HG03159 (cell line): ENCODE results near the gene HMCN2.

Source experiments
- ATAC-seq: cut with Tn5 transposase; IDR thresholded peaks from one replicate; pipeline ENCODE4 v1.9.1; 2021; ENCODE audit warnings: mild to moderate bottlenecking, moderate library complexity; ENCODE audit not compliant: unreplicated experiment

HMCN2 gene

DNA sequence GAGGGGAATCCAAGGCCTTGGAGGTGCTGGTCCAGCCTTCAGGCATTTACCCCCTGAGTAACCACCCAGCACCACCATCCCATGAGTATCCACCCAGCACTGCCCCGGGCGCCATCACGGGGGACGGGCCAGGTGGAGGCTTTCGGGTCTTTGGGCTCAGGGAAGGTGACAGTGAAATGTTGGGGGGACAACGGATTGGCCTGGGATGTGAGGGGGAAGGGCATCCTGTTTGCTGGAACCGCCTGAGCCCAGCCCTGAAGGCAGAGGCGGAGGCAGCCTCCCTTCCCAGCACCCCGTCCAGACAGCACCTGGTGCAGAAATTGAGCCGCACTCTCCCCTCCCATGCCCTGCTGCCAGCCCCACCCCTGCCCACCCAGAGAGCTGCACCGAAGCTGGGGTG, 196.2 kb downstream of the HMCN2 start:
- ATAC-seq = no peak

DNA sequence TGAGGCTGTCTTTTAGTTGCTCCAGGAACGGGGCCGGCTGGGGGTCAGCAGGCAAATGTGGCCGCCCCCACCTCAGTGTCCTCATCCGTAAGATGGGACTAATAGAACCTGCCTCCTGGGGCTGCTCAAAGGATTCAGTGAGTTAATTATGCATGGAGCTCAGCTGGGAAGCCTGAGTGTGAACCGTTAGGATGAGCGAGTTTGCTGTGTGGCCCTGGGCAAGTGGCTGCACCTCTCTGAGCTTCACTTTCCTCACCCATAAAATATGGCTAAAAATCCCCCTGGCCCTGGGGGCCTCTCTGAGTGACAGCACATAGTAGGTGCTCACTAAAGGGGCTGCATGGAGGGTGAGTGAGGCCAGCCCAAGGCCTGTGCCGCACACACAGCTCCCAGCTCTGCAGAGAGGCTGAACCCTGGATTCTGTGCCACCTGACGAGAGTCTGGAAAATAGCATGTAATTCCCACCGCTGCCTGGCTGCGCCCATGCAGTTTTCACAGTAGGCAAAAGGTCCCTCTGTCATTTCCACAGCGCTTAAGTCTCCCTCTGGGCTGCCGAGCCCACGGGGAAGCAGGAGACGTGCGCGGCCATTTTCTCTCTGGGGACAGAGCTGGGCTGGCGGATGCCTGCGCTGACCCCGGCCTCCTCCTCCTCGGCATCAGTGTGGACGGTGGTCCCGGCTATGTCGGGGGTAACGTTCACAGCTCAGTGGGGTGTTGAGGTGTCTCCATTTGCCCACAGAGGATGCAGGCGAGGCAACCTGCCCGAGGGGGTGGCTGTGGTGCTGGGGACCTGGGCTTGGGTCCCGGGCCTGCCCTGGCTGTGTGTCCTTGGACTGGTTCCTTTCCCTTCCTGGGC, 197.4 kb downstream of the HMCN2 start:
- ATAC-seq = no peak

DNA sequence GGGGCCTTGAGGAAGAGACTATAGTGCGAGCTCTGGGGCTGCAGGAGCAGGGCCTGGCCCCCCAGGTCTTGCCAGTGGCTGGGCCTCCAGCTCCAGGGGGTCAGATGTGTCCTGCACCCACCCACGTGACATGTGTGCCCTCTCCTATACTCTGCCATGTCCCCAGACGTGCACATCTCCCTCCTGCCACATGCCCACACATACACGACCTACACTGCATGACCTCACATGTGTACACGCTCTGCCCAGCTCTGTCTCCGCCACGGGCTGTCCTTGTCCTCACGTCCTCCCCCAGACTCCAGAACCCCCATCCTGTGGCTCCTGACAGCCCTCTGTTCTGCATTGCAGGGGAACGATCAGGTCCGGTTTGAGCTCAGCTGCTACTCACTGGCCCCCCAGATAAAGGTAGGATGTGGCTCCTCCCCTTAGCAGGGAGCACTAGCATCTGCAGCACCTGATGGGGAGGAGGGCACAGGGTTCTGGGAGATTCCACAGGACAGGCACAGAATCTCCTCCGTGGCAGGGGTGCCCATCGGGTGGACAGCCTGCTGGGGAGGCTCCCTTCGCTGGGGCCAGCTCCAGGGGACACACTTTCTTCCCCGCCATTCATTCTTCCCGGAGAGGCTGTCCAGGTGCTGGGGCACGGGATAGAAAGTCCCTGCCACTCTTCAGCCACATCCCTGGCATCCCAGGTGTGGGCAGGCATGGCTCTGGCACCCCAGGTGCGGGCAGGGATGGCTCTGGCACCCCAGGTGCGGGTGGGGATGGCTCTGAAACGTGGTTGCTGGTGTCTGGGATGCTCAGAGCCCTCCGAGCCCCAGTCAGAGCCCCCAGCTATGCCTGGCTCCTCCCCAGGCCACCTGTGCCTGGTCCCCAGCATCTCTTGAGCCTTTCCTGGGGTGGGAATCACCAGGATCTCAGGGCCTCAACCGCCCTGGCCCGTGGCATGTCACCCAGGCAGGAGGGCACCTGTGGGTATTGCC, 198.5 kb downstream of the HMCN2 start:
- no peak for ATAC-seq

DNA sequence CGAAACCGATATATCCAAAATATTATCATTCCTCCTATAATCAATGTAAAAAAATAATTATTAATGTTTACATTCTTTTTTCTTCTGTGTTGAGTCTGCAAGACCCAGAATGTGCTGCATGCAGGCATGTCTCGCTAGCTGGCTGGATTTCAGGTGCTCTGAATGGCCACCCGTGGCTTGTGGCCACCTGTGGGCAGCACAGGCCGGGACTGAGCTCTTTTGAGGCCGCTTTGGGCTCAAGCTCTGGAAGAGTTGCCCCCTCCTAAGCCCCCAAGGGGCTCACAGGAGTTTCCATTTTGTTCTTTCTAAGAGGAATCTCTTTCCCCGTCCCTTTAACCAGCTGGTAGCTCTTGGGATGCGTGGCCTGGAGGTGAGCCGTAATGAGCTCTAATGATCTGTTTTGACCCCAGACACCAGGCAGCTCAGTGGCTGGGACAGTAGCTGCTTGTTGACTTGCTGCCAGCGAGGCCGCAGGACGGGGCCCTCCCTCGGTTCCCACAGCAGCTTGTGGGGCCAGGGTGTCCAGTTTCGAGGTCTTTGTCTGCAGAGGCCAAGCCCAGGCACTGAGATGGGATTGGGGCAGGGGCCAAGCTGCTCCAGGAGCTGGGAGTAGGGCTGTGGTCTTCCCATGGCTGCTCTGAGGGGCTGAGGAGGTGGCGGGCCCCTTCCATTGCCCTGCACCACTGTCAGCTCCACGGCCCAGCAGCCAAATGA, 200.0 kb downstream of the HMCN2 start:
- no peak for ATAC-seq

DNA sequence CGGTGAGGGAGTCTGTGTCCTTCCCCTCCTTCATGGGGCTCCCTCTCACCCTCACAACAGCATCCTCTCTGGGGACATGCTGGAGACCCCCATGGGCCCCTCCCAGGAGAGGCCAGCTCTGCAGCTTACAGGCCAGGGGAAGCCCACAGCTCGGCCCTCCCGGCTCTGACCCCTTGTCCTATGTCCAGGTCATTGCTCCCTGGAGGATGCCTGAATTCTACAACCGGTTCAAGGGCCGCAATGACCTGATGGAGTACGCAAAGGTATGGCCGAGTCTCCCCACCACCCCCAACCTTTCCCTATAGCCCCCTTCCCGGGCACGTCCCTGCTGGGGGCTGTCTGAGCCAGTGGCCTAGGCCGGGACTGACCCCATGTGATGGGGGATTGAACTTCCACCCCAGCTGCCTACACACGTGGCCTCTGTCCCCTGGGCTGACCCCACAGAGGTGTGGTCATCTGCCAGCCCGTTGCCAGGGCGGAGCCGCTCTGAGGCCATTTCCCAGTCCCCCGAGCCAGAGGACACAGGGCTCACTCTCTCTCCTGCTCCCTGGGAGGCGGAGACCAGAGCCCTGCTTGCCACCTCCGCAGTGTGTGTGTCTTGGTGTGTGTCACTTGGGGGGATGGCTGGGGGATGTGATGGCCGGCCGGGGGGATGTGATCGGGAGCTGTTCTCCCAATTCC, 201.1 kb downstream of the HMCN2 start:
- no peak for ATAC-seq

DNA sequence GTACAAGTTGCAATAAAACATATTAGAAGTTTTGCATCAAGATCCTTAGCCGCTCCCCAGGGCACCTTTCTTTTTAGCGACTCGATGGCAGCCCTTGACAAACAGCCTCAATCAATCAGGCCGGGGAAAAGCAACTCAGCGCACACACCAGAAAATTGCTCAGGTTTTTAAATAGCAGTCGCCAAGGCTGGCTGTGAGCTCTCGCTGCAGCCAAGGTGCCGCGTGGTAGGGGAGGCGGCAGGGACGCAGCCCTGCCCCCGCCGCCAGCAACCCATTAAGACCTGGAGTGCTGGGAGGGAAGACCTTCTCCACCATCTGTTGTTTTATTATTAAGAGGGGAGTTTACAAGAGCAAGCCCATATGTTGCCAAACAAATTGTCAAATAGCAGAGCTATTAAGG, 201.8 kb downstream of the HMCN2 start:
- no peak for ATAC-seq

DNA sequence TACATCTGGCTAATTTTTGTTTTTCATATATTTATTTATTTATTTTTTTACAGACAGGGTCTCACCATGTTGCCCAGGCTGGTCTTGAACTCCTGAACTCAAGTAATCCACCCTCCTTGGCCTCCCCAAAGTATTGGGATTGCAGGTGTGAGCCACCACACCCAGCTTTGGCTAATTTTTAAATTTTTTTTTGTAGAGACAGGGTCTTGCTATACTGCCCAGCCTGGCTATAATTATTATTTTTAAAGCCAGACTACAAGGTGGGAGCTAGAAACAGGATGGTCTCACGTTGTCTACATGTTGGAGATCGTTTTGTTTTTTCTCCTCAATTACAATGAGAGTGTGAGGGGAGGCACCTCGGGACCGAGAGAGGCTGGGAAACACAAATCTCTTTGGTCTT, 203.0 kb downstream of the HMCN2 start:
- no peak for ATAC-seq

DNA sequence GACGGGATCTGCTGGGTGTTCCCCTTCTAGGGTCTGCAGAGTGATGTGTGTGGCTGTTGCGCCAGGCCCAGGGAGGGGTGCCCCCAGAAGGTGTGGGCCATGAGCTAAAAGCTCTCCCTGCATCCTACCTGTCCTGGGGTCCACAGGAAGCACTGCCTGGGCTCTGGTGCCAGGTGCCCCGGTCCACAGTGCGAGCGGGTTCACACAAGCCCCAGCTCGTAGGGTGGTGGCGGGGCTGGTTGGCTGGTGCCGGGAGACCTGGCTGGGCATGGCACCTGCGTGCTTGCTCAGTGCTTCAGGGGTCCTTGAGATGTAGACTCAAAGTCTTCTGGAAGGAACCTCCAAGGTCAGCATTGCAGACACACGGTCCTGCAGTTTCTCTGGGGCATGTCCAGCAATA, 204.7 kb downstream of the HMCN2 start:
- ATAC-seq = no peak

DNA sequence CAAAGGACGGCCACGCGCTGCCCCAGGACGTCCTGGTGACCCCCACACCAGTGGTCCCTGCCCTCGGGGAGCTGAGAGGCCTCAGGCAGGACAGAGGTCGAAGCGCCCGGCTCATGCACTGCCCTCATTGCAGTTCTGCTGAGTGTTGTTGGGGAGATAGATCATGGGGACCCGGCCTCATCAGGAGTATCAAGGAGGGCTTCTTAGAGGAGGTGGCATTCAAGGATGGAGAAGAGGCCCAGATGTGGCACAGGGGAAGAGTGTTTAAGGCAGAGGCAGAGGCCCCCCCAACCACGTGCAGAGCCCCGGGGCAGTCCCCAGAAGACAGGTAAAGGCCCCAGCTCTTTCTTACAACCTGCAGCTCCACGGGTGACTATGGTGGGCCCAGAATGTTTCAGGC, 205.4 kb downstream of the HMCN2 start:
- ATAC-seq = no peak

DNA sequence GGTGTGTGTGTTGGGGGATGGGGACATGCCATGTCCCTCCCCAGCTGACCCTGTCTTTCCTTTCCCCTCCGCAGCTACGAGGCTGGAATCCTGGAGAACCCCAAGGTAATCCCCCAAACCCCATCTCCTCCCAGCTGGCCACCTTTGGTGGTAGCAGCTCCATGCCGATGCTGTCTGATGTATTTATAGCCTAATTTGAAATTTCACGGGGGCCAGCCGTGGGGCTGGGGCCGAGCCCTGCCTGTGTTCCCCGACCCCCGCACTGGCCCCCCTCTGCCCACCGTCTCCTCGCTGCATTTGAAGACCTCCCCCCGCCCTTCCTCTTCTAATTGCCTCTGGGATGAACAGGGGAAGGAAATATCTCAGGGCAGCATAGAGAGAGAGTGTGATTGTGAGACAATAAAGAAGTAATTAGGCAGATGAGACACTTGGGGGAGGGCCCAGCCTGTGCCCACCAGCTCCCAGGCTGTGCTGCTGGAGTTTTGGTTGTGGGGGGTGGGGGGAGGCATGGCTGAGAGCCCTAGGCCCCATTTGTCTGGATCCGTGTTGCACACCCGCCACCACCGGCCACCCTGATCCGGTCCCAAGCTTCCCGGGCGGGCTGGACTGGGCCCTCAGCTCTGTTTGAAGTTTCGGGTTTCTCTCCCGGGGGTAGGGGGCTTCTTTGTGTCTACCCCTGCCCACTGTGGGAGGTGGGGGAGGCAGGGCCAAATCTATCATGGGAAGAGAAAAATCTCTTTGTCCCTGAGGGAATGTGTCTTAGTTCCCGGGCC, 206.0 kb downstream of the HMCN2 start:
- ATAC-seq = no peak

DNA sequence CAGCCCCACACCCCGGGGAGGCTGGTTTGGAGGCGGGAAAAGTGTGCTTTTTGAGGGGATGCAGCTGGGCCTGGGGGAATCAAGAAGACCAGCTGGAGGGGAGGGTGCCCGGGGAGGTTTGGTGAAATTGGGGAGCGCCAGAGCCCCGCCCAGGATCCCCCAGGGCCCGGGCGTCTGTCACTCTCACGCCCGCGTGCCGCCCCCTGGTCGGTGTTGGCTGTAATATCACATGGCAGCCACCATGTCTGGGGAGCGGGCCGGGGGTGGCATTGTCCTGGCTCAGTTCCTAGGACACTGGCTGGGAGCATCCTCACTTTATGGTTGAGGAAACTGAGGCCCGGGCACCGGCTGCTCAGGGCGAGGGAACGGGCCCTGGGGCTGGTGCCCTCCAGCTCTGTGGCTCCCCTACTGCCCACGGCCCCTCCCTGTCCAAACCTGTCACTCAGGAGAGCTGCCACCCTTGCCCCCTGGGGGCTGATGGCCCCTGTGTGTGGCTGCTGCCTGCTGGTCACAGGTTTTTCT, 206.7 kb downstream of the HMCN2 start:
- no peak for ATAC-seq

DNA sequence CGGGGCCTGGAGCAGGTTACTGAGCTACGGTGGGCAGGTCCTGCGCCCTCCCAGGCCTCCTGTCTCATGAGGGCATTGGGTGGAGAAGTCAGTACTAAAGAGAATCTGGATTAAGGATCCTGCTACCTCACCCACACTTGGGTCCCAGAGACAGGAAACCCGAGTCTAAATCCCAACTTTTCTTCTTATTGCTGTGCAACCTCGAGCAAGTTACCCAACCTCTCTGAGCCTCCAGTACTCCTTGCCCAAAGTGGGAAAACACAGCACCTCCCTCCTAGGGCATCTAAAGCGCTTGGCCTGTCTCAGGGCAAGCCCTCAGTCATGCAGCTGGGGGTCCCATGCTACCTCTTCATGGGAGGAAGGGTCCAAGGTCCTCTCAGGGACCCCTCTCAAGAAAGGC, 207.4 kb downstream of the HMCN2 start:
- no peak for ATAC-seq

DNA sequence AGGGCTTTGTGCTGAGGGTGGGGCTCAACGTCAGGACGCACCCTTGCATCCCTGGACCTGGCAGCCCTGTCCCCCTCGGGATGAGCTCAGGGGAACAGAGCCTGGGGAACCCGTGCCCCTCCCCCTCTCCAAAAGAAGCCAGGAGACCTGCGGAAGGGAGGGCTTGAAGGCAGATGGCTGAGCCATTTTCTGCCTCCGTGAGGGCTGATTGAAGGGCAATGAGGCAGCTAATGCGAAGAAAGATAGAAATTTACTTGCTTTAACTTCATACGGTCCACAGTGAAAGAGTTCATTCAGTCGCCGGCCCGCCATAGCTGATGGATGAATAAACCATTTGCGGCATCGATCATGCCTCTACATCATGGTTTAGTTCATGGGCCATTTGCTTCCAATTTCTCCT, 208.0 kb downstream of the HMCN2 start:
- ATAC-seq = no peak

DNA sequence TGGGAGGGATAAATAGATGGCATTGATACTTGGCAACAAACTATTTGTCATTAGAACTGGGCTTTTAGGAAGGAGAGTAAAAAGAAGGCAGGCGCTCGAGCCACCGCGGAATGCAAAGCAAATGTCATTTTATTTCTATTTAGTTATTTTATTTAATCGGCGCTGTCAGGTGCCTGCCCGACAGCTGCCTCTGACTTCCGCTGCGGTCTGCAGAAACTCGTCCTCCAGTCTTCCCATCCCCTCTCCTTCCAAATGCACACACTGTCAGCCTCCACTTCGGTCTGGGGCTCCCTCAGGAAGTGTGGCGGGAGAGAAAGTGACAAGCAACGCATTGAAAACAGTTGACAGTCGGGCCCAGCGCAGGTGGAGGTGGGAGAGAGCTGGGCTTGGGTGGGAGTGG, 208.5 kb downstream of the HMCN2 start:
- no peak for ATAC-seq

DNA sequence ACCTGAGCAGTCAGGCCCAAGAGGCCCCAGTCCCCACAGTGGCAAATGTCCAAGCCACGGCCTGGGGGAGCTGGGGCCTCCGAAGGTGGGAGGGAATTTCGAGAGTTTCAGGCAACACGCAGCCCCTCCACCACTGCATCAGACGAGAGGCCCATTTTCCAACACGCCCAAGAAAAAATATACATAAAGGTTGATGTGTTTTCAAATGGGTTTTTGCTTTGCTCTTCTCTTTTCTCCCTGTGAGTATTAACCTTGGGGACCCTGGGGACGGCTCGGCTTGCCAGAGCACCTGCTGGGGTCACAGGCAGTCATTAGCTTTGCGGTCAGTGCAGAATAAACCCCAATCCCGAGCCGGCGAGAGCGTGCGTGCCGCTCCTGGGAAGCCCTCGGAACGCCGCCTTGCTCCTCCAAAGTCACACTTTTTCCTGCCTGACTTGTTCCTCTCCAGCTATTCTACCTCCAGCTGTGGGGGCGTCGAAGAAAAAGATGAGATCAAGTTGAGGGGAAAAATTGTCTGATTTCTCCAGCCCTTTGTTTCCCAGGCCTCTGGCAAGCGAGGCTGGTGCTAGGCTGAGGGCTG, 210.7 kb downstream of the HMCN2 start:
- ATAC-seq = no peak

DNA sequence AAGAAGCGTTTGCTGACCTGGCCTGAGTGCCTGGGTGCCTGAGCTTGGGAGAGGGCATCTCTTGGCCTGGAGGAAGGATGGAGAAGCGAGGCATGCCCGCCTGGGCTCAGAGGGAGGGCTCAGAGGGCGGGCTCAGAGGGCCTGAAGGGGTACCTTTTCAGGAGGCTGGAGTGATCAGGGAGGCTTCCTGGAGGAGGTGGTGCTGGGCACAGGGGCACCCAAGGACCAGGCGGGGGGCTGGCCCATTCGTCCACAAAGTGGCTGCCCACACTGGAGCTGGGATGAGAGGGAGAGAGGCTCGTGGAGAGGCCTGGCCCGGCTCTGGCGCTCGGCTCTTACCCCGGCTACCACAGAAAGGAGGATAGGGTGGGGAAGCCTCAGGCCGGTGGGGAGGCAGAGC, 212.0 kb downstream of the HMCN2 start:
- ATAC-seq = no peak

DNA sequence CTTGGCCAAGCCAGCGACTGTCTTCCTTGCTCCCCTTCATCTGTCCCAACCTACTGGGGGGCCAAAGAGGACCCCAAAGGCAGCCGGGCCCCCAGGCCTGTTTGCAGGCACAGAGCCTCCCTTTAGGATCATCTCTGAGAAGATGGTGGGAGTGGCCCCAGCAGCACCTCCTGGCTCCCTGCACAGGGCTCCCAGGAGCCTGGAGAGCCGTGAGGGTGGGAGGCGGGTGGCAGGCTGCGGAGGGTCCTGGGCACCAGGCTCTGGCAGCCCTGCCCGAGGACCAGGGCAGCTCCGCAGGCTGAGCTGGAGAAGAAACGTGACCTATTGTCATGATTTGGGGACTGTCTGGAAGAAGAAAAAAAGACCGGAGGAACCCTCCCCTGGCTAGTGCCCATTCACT, 212.6 kb downstream of the HMCN2 start:
- no peak for ATAC-seq

DNA sequence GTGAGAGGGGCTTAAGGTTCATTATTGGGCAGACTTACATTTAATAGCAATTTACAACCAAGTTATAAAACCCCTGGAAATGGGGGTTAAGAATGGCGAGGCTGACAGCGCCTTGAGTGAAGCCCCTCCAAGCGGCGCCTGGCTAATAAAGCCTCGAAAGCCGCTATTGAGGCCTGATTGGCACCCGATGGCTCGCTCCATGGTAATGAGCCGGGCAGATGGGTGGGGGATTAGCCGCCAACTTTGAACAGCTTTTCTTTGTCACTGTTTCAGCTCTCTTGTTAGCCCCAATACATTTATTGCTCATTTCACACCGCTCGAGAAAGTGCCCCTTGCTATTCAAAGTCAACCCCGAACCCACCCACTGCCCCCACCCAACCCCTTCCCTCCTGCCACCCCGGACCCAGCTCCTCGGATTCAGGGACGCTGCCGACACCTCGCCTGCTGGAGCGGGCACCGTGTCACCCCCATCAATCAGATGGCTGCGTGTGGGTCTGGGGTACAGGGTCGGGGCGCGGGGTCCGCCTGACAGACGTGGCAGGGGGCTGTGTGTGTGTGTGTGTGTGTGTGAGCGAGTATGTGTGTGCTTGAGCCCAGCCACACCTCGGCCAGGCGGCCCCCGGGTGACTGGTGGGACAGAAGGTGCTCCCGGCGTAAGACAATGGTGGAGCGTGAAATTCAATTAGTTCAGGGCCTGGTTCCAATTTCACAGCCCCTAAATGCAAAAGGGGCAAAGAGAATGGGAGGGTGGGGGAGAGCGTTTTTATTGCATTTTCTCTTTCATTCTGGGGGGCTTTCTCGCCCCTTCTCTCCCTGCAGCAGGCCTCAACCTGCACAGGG, 213.4 kb downstream of the HMCN2 start:
- ATAC-seq = no peak
